Smooth muscle cell (in vitro differentiated cells): ENCODE data around the gene RAB8B. TPM values are rescaled to one million over a fixed set of nuclear protein-coding genes. Genes with fewer than 3 reads are reported as not detected.

ENCODE experiments used
- DNase-seq: peaks from one replicate; lab custom pipeline; 2025; ENCODE audit not compliant: unreplicated experiment; lab: John Stamatoyannopoulos, UW
- H2AFZ ChIP-seq: fragments of 200-600 bp; sonication (generic); 2 replicates; pipeline ENCODE4 v1.6.0; 2016; ENCODE audit warnings: antibody characterized with exemption, low read depth, mild to moderate bottlenecking
- H3F3A ChIP-seq: fragments of 200-600 bp; sonication (generic); 2 replicates; pipeline ENCODE4 v1.6.0; 2017; ENCODE audit warnings: antibody characterized with exemption, low read depth
- H3K27ac ChIP-seq: fragments of 200-600 bp; sonication (generic); 2 replicates; pipeline ENCODE4 v1.5.1; 2016; ENCODE audit warnings: low read depth, mild to moderate bottlenecking
- H3K27me3 ChIP-seq: fragments of 200-600 bp; sonication (generic); 2 replicates; pipeline ENCODE4 v1.6.1; 2016; ENCODE audit warnings: low read depth, mild to moderate bottlenecking
- H3K36me3 ChIP-seq: fragments of 200-600 bp; sonication (generic); 2 replicates; pipeline ENCODE4 v1.5.1; 2016; ENCODE audit warnings: low read depth
- H3K4me1 ChIP-seq: fragments of 200-600 bp; sonication (generic); 2 replicates; pipeline ENCODE4 v1.5.1; 2016; ENCODE audit warnings: low read depth
- H3K4me2 ChIP-seq: fragments of 200-600 bp; sonication (generic); 2 replicates; pipeline ENCODE4 v1.6.0; 2016; ENCODE audit warnings: mild to moderate bottlenecking
- H3K4me3 ChIP-seq: fragments of 200-600 bp; sonication (generic); 2 replicates; pipeline ENCODE4 v1.5.1; 2016; ENCODE audit warnings: mild to moderate bottlenecking
- H3K79me2 ChIP-seq: fragments of 200-600 bp; sonication (generic); 2 replicates; pipeline ENCODE4 v1.6.0; 2016; ENCODE audit warnings: low read depth, mild to moderate bottlenecking
- H3K9ac ChIP-seq: fragments of 200-600 bp; sonication (generic); 2 replicates; pipeline ENCODE4 v1.6.0; 2016; ENCODE audit warnings: low read depth
- H3K9me3 ChIP-seq: fragments of 200-600 bp; sonication (generic); replicated peaks from 2 replicates; pipeline ENCODE4 v1.5.1; 2016; ENCODE audit warnings: low read depth
- H4K20me1 ChIP-seq: fragments of 200-600 bp; sonication (generic); 2 replicates; pipeline ENCODE4 v1.6.0; 2016; ENCODE audit warnings: low read depth
- CTCF ChIP-seq: fragments of 200-600 bp; sonication (generic); IDR thresholded peaks from 2 replicates; pipeline ENCODE4 v1.5.1; 2017; ENCODE audit warnings: borderline replicate concordance, mild to moderate bottlenecking, antibody characterized with exemption; ENCODE audit not compliant: insufficient read depth, poor library complexity, severe bottlenecking
- WGBS: methylation state at CpG from one replicate; pipeline ENCODE4 v1.1.7; 2016; ENCODE audit warnings: low lambda C conversion rate; 5-methylcytosine and 5-hydroxymethylcytosine counted together
- polyA plus RNA-seq: library from polyadenylated mRNA; unstranded; fragments of >200 nt; fragmentation: Nextera tagmentation; extraction: Ambion mirVana; gene quantifications from 2 replicates; pipeline ENCODE4 v1.2.1, GENCODE V29; 2016
- total RNA-seq: library from RNA; depleted of rRNA; stranded (reverse); fragments of >200 nt; gene quantifications from 2 replicates; pipeline ENCODE4 v1.2.3, GENCODE V29; 2014

RAB8B gene
- total and polyA plus RNA-seq, 2 experiments from 2014 or later, result 11.5 to 34.7 TPM

GRCh38 chr15:63246691-63247469 is 57.5 kb downstream of the RAB8B start:
- DNase-seq, result no peak
- 90% methylated on average over 5 of the region's 5 CpGs for WGBS

GRCh38 chr15:63250312-63250965 is 61.0 kb downstream of the RAB8B start:
- whole genome bisulfite sequencing, result 26% methylated on average over 4 of the region's 4 CpGs
- Histone ChIP-seq H3K9ac (no peak overlapping the region), H3K4me1 (peaks cover 2% of the 10 kb centered on the region), H3F3A (peaks cover 8% of the 10 kb centered on the region), H2AFZ (no peak overlapping the region), H4K20me1 (no peaks in the 10 kb centered on the region), H3K4me3 (no peak overlapping the region), H3K9me3 (no peaks in the 10 kb centered on the region), H3K36me3 (no peaks in the 10 kb centered on the region), H3K27ac (peak overlapping the region; percentile 79), H3K27me3 (no peaks in the 10 kb centered on the region), H3K79me2 (no peaks in the 10 kb centered on the region), H3K4me2 (no peak overlapping the region)
- no peak for TF ChIP-seq CTCF
- no peak for DNase-seq

More at GRCh38 chr15:63246691-63247469, 57.5 kb downstream of the RAB8B start:
- Histone ChIP-seq H2AFZ (no peak overlapping the region), H3K27ac (no peak overlapping the region), H3K4me3 (no peak overlapping the region), H3K27me3 (no peaks in the 10 kb centered on the region), H3K4me2 (no peak overlapping the region), H3K9ac (no peak overlapping the region), H3K79me2 (peaks cover 3% of the 10 kb centered on the region), H3K4me1 (no peaks in the 10 kb centered on the region), H3K9me3 (no peaks in the 10 kb centered on the region), H3K36me3 (no peaks in the 10 kb centered on the region), H4K20me1 (no peaks in the 10 kb centered on the region), H3F3A (peaks cover 16% of the 10 kb centered on the region)
- no peak for TF ChIP-seq CTCF

GRCh38 chr15:63251701-63252100 is 62.3 kb downstream of the RAB8B start:
- H3K27me3 ChIP-seq, result no peaks in the 10 kb centered on the region
- H3F3A ChIP-seq, result peaks cover 12% of the 10 kb centered on the region
- H3K4me3 ChIP-seq, result no peak overlapping the region
- WGBS, result 93% methylated on average over 2 of the region's 2 CpGs
- peaks cover 15% of the 10 kb centered on the region for H3K4me1 ChIP-seq
- H2AFZ ChIP-seq, result no peak overlapping the region
- TF ChIP-seq CTCF, result no peak
- H3K27ac ChIP-seq, result peak overlapping the region; percentile 79
- H3K9ac ChIP-seq, result no peak overlapping the region
- H4K20me1 ChIP-seq, result no peaks in the 10 kb centered on the region
- no peaks in the 10 kb centered on the region for H3K36me3 ChIP-seq
- H3K4me2 ChIP-seq, result no peak overlapping the region
- no peak for DNase-seq
- H3K9me3 ChIP-seq, result no peaks in the 10 kb centered on the region
- no peaks in the 10 kb centered on the region for H3K79me2 ChIP-seq

- H3K4me1 ChIP-seq, result peaks cover 20% of the 10 kb centered on the region
- H3K27me3 ChIP-seq, result no peaks in the 10 kb centered on the region
- no peaks in the 10 kb centered on the region for H3K79me2 ChIP-seq
- no peak for TF ChIP-seq CTCF
- no peaks in the 10 kb centered on the region for H3K36me3 ChIP-seq
- peaks cover 12% of the 10 kb centered on the region for H3F3A ChIP-seq
- 100% methylated on average over 2 of the region's 2 CpGs for WGBS
- no peak for DNase-seq
- no peaks in the 10 kb centered on the region for H4K20me1 ChIP-seq
- H3K9me3 ChIP-seq, result no peaks in the 10 kb centered on the region
- H3K4me3 ChIP-seq, result no peak overlapping the region
- no peak overlapping the region for H3K27ac ChIP-seq
- H3K4me2 ChIP-seq, result no peak overlapping the region
- H2AFZ ChIP-seq, result no peak overlapping the region
- H3K9ac ChIP-seq, result no peak overlapping the region
These were observed 62.9 kb downstream of the RAB8B start for GRCh38 chr15:63252292-63252691.
